Osteoblast (primary cell): ENCODE data around the gene VCL. TPM values are rescaled to one million over a fixed set of nuclear protein-coding genes. Genes with fewer than 3 reads are reported as not detected.

ENCODE experiments used
- DNase-seq: peaks from one replicate; pipeline ENCODE4 v3.0.0; 2011; ENCODE audit warnings: low spot score, mixed read lengths; ENCODE audit not compliant: insufficient read length; ENCODE audit errors: missing footprints
- H2AFZ ChIP-seq: 2 replicates; pipeline ENCODE4 v1.6.0; 2011; ENCODE audit warnings: mild to moderate bottlenecking, low read length
- H3K27ac ChIP-seq: 2 replicates; pipeline ENCODE4 v1.5.1; 2011; ENCODE audit warnings: mild to moderate bottlenecking, low read depth, low read length, moderate library complexity
- H3K27me3 ChIP-seq: 2 replicates; pipeline ENCODE4 v1.6.0; 2012; ENCODE audit warnings: mild to moderate bottlenecking, control low read depth, inconsistent platforms, low read length, moderate library complexity; ENCODE audit not compliant: insufficient read depth
- H3K36me3 ChIP-seq: 2 replicates; pipeline ENCODE4 v1.5.1; 2011; ENCODE audit warnings: mild to moderate bottlenecking, low read length, control low read depth, moderate library complexity; ENCODE audit not compliant: insufficient read depth
- H3K4me1 ChIP-seq: 2 replicates; pipeline ENCODE4 v1.5.1; 2011; ENCODE audit warnings: mild to moderate bottlenecking, low read length, control low read depth, moderate library complexity; ENCODE audit not compliant: insufficient read depth
- H3K4me2 ChIP-seq: 2 replicates; pipeline ENCODE4 v1.6.0; 2011; ENCODE audit warnings: mild to moderate bottlenecking, low read length; ENCODE audit not compliant: insufficient read depth
- H3K4me3 ChIP-seq: fragments of 200-600 bp; sonication (generic); 3 replicates; pipeline ENCODE4 v1.5.1; 2012; ENCODE audit warnings: mild to moderate bottlenecking, low read length, inconsistent platforms; ENCODE audit not compliant: insufficient read depth
- H3K79me2 ChIP-seq: 2 replicates; pipeline ENCODE4 v1.6.0; 2012; ENCODE audit warnings: mild to moderate bottlenecking, low read length, control low read depth, inconsistent platforms; ENCODE audit not compliant: insufficient read depth
- H3K9me3 ChIP-seq: 2 replicates; pipeline ENCODE4 v1.5.1; 2011; ENCODE audit warnings: low read depth, low read length, control low read depth
- H4K20me1 ChIP-seq: 2 replicates; pipeline ENCODE4 v1.6.0; 2012; ENCODE audit warnings: mild to moderate bottlenecking, low read length, control low read depth; ENCODE audit not compliant: insufficient read depth
- total RNA-seq: library from RNA; depleted of rRNA; stranded (reverse); fragments of >200 nt; gene quantifications from 2 replicates; pipeline ENCODE4 v1.2.3, GENCODE V29; 2012
- TF ChIP-seq, protein P1 (sequence below): IDR thresholded peaks from 2 replicates; pipeline ENCODE4 v1.5.1; 2011; ENCODE audit warnings: mild to moderate bottlenecking, low read depth, low read length, moderate library complexity; ENCODE audit errors: extremely low read depth

VCL gene
- total RNA-seq, 1 donor, result 201 TPM

DNA sequence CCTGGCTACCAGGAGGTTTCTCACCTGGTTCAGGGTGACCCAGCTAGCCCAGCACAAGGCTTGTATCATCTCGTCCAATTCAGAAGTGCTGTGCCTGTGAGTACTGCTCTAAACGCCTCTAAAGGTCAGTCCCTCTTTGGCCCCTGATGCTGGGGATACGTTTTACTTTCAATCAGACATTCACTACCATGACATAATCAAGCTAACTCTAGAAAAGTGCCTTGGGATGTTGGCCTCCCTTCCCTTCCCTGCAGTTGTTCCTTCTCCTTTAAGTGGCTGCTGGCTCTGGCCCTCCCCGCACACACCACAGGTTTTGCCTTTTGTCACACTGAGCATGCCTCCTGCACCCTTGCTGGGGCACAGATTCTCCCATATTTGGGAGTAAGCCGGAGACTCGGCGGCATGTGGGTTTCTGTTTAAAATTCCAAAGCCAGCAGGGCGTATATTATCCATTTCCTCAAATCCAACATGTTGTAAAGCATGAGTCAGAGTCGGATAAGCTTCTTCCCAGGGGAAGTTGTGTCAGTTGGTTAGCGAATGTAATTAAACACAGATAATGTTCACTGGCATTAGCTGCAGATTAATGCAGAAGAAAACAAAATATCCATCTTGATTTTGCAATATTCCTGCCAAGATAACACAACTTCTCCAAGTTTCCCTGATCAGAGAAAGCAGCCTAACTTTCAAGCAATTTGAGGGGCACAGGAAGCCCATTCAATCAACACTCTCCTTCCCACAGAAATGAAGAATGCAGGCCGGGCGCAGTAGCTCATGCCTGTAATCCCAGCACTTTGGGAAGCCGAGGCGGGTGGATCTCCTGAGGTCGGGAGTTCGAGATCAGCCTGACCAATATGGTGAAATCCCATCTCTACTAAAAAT lies 31.8 kb upstream of the VCL start:
- peak overlapping the region; percentile 87 for H3K4me2 ChIP-seq
- TF ChIP-seq, protein P1, sequence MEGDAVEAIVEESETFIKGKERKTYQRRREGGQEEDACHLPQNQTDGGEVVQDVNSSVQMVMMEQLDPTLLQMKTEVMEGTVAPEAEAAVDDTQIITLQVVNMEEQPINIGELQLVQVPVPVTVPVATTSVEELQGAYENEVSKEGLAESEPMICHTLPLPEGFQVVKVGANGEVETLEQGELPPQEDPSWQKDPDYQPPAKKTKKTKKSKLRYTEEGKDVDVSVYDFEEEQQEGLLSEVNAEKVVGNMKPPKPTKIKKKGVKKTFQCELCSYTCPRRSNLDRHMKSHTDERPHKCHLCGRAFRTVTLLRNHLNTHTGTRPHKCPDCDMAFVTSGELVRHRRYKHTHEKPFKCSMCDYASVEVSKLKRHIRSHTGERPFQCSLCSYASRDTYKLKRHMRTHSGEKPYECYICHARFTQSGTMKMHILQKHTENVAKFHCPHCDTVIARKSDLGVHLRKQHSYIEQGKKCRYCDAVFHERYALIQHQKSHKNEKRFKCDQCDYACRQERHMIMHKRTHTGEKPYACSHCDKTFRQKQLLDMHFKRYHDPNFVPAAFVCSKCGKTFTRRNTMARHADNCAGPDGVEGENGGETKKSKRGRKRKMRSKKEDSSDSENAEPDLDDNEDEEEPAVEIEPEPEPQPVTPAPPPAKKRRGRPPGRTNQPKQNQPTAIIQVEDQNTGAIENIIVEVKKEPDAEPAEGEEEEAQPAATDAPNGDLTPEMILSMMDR, result no peak
- H3K27ac ChIP-seq, result peak overlapping the region; percentile 84
- no peaks in the 10 kb centered on the region for H4K20me1 ChIP-seq
- H3K79me2 ChIP-seq, result no peaks in the 10 kb centered on the region
- peak overlapping the region; percentile 90 for H2AFZ ChIP-seq
- H3K4me3 ChIP-seq, result peak overlapping the region; percentile 55
- H3K4me1 ChIP-seq, result peaks cover 26% of the 10 kb centered on the region
- no peaks in the 10 kb centered on the region for H3K27me3 ChIP-seq
- no peaks in the 10 kb centered on the region for H3K9me3 ChIP-seq
- DNase-seq, result peak; percentile 91
- no peaks in the 10 kb centered on the region for H3K36me3 ChIP-seq

DNA sequence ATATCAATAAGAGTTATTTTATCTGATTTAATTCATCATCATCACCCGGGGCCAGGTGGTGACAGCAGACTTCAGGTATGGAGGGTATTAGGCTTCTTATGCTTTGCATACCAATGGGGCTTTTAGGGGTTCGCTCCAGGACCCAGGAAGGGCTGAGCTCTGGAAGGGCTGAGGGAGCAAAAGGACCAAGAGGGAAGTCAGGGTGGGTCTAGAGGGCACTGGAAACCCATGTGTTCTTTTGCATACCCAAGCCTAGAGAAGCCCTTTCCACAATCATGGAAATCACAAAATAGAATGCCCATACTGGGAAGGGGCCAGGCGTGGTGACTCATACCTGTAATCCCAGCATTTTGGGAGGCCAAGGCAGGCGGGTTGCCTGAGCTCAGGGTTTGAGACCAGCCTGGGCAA lies 30.9 kb upstream of the VCL start:
- no peaks in the 10 kb centered on the region for H3K27me3 ChIP-seq
- H3K4me3 ChIP-seq, result no peak overlapping the region
- peak overlapping the region; percentile 84 for H3K27ac ChIP-seq
- TF ChIP-seq, protein P1, result no peak
- no peak overlapping the region for H3K4me2 ChIP-seq
- no peaks in the 10 kb centered on the region for H3K79me2 ChIP-seq
- no peak overlapping the region for H2AFZ ChIP-seq
- H3K9me3 ChIP-seq, result no peaks in the 10 kb centered on the region
- H3K36me3 ChIP-seq, result no peaks in the 10 kb centered on the region
- peaks cover 26% of the 10 kb centered on the region for H3K4me1 ChIP-seq
- no peaks in the 10 kb centered on the region for H4K20me1 ChIP-seq
- DNase-seq, result peak; percentile 31

DNA sequence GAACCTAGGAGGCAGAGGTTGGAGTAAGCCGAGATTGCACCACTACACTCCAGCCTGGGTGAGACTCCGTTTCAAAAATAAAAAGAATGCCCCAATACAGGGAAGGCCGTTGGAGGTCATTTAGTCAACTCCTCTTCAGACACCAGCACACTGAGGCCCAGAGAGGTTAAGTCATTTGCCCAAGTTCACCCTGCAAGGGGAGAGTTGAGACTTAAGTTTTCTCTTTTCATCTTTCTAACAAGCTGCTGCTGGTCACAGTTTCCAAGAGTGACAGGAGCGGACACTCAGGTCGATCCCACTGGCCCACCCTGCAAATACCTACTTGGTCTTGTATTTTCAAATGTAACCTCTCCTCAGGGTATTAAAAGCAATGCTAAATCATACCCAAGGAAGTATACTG lies 30.4 kb upstream of the VCL start:
- peaks cover 26% of the 10 kb centered on the region for H3K4me1 ChIP-seq
- no peak overlapping the region for H3K4me2 ChIP-seq
- no peak overlapping the region for H3K4me3 ChIP-seq
- H3K27ac ChIP-seq, result no peak overlapping the region
- H3K36me3 ChIP-seq, result no peaks in the 10 kb centered on the region
- no peaks in the 10 kb centered on the region for H3K79me2 ChIP-seq
- H4K20me1 ChIP-seq, result no peaks in the 10 kb centered on the region
- no peaks in the 10 kb centered on the region for H3K27me3 ChIP-seq
- TF ChIP-seq, protein P1, result no peak
- no peak overlapping the region for H2AFZ ChIP-seq
- no peak for DNase-seq
- H3K9me3 ChIP-seq, result no peaks in the 10 kb centered on the region

DNA sequence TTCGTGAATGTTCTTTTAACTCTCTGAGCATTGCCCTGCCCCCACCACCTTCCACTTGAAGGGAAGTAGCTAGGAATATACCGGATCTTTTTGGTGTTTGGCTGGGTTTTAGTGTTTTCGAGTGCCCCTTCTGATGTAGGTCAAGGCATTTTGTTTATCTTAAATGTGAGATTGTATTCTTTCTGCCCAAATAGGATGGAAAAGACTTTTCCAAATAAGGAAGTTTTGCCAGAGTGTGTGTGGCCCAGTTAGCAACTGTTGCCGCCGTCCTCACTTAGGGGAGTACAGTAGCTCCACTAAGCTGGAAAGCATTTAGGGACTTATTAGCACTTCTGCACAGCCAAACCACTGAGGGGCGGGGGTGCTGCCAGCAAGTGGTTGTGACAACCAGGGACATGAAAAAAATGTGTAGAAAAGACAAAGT lies 29.8 kb upstream of the VCL start:
- Histone ChIP-seq H3K4me3 (no peak overlapping the region), H3K27ac (no peak overlapping the region), H3K27me3 (no peaks in the 10 kb centered on the region), H3K36me3 (no peaks in the 10 kb centered on the region), H2AFZ (peak overlapping the region; percentile 73), H4K20me1 (no peaks in the 10 kb centered on the region), H3K4me1 (peaks cover 26% of the 10 kb centered on the region), H3K4me2 (no peak overlapping the region), H3K9me3 (no peaks in the 10 kb centered on the region), H3K79me2 (no peaks in the 10 kb centered on the region)
- DNase-seq, result peak; percentile 37
- TF ChIP-seq, protein P1, result no peak
